T follicular helper cell (primary cell): ENCODE results near the gene CCDC88C.

Experiments used
- DNase-seq: peaks from one replicate; pipeline ENCODE4 v3.0.0-alpha.2; 2020; ENCODE audit warnings: low read depth

Gene CCDC88C

GRCh38 chr14:91343051-91343450 is 74.6 kb downstream of the CCDC88C start:
- DNase-seq = no peak

GRCh38 chr14:91342206-91342760 is 75.3 kb downstream of the CCDC88C start:
- DNase-seq = no peak

- DNase-seq = no peak
These were observed 75.9 kb downstream of the CCDC88C start for GRCh38 chr14:91341751-91342154.

GRCh38 chr14:91341334-91341733 is 76.3 kb downstream of the CCDC88C start:
- DNase-seq = no peak

- DNase-seq = no peak
These were observed 77.8 kb downstream of the CCDC88C start for GRCh38 chr14:91339671-91340369.

GRCh38 chr14:91339076-91339475 is 78.5 kb downstream of the CCDC88C start:
- DNase-seq = no peak

GRCh38 chr14:91338379-91338778 is 79.2 kb downstream of the CCDC88C start:
- no peak for DNase-seq

- no peak for DNase-seq
These were observed 79.8 kb downstream of the CCDC88C start for GRCh38 chr14:91337699-91338335.

- no peak for DNase-seq
These were observed 81.5 kb downstream of the CCDC88C start for GRCh38 chr14:91336093-91336450.

- no peak for DNase-seq
These were observed 82.2 kb downstream of the CCDC88C start for GRCh38 chr14:91335191-91336092.

GRCh38 chr14:91333650-91334039 is 84.0 kb downstream of the CCDC88C start:
- no peak for DNase-seq

- no peak for DNase-seq
These were observed 84.5 kb downstream of the CCDC88C start for GRCh38 chr14:91332986-91333649.

- no peak for DNase-seq
These were observed 85.2 kb downstream of the CCDC88C start for GRCh38 chr14:91332171-91332985.

GRCh38 chr14:91331721-91332120 is 85.9 kb downstream of the CCDC88C start:
- no peak for DNase-seq

GRCh38 chr14:91330856-91331255 is 86.8 kb downstream of the CCDC88C start:
- DNase-seq = no peak

- no peak for DNase-seq
These were observed 87.4 kb downstream of the CCDC88C start for GRCh38 chr14:91330096-91330696.

GRCh38 chr14:91329486-91330014 is 88.1 kb downstream of the CCDC88C start:
- no peak for DNase-seq

GRCh38 chr14:91328313-91329050 is 89.1 kb downstream of the CCDC88C start:
- no peak for DNase-seq

GRCh38 chr14:91327661-91328312 is 89.8 kb downstream of the CCDC88C start:
- DNase-seq = no peak
